ENCODE measurements around the gene MAST4. TPM values are rescaled to one million over a fixed set of nuclear protein-coding genes. Genes with fewer than 3 reads are reported as not detected.

The MAST4 gene
- polyA plus RNA-seq, 1 donor (not counting 4 experiments of a cell fraction or from before 2014, with no cell fraction given) = 19.8 TPM

DNA sequence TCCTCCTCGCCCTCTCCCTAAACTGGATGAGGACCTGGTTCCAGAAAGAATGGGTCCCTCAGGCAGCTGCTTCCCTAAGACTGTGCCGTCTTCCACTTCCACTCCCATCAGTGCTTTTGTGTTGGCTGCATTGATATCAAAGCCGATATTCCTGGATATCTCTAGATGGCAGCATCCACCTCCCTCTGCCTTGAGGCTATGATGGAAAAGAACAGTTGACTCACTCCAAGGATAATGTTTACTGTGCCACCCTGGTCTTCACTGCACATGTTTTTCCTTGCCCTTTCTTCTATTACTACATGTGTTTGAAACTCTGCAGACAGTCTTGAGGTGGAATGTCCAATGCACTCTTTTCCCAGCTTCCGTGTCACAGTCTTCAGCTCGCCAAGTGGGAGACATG lies 211.6 kb downstream of the MAST4 start:
- no peaks in the 10 kb centered on the region for H4K20me1 ChIP-seq (ENCODE audit: control insufficient read depth, extremely low read depth, insufficient read depth, low read length)
- no peaks in the 10 kb centered on the region for H3K36me3 ChIP-seq (ENCODE audit: control insufficient read depth in 2 of 2, extremely low read depth in 1 of 2, insufficient read depth in 2 of 2, low read length in 2 of 2)
- H3K27ac ChIP-seq (ENCODE audit: control insufficient read depth, insufficient read depth, low read length) = no peak overlapping the region
- H3K9ac ChIP-seq (ENCODE audit: control insufficient read depth, extremely low read depth, insufficient read depth, low read length) = no peak overlapping the region
- no peaks in the 10 kb centered on the region for H3K79me2 ChIP-seq (ENCODE audit: control insufficient read depth, insufficient read depth, low read length)
- H3K4me3 ChIP-seq (ENCODE audit: control insufficient read depth in 2 of 3, extremely low read depth in 1 of 3, insufficient read depth in 2 of 3, low read depth in 1 of 3, low read length in 3 of 3) = no peak overlapping the region
- H3K4me1 ChIP-seq (ENCODE audit: control insufficient read depth, extremely low read depth, insufficient read depth, low read length) = peaks cover 5% of the 10 kb centered on the region
- dilution Hi-C loops (cut with MboI; ENCODE audit: extremely low pct_ligation_motif_present, low sequenced_read_pairs) = no loop called here
- H3K27me3 ChIP-seq (ENCODE audit: control insufficient read depth, extremely low read depth, insufficient read depth, low read length) = peaks cover 3% of the 10 kb centered on the region
- peak; percentile 98 for FAIRE-seq
- TF ChIP-seq, protein P1, sequence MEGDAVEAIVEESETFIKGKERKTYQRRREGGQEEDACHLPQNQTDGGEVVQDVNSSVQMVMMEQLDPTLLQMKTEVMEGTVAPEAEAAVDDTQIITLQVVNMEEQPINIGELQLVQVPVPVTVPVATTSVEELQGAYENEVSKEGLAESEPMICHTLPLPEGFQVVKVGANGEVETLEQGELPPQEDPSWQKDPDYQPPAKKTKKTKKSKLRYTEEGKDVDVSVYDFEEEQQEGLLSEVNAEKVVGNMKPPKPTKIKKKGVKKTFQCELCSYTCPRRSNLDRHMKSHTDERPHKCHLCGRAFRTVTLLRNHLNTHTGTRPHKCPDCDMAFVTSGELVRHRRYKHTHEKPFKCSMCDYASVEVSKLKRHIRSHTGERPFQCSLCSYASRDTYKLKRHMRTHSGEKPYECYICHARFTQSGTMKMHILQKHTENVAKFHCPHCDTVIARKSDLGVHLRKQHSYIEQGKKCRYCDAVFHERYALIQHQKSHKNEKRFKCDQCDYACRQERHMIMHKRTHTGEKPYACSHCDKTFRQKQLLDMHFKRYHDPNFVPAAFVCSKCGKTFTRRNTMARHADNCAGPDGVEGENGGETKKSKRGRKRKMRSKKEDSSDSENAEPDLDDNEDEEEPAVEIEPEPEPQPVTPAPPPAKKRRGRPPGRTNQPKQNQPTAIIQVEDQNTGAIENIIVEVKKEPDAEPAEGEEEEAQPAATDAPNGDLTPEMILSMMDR (optimal IDR thresholded peaks at IDR 0.05 in 1 of 3, IDR thresholded peaks at IDR 0.05 in 1 of 3, conservative IDR thresholded peaks at IDR 0.05 in 1 of 3; ENCODE audit: extremely low read depth in 1 of 3, insufficient read depth in 2 of 3, low read length in 3 of 3) = peak; percentile 62 to 85 (median 68)
- TF ChIP-seq EZH2 (IDR thresholded peaks at IDR 0.05; ENCODE audit: low read length) = no peak
- H3K9me1 ChIP-seq (ENCODE audit: control insufficient read depth, extremely low read depth, insufficient read depth, low read length) = no peaks in the 10 kb centered on the region
- no peak for DNase-seq (ENCODE audit: low read depth, low spot score)
- H3K4me2 ChIP-seq (ENCODE audit: control insufficient read depth, extremely low read depth, insufficient read depth, low read depth, low read length) = peak overlapping the region; percentile 57
- no peak overlapping the region for H2AFZ ChIP-seq (ENCODE audit: control insufficient read depth, low read length)
- H3K9me3 ChIP-seq (ENCODE audit: control insufficient read depth, low read depth, low read length) = no peaks in the 10 kb centered on the region

DNA sequence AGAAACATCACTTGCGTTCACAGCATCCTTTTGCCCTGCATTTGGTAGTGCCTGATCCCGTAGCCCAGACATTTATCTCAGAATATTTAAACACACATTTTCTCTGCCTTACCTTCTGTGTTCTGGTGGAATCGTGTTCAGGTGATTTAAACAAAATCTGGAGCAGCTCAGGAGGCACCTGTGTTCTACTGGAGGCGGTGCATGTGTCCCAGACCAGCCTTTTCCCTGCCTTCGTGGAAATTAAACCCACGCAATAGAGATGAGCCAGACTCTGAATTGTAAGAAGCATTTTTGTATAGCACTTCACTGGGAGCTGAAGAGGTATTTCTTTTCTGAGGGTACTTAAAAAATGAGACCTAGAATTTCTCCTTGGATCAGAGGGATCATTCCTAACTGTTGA lies 212.5 kb downstream of the MAST4 start:
- dilution Hi-C loops (cut with MboI; ENCODE audit: extremely low pct_ligation_motif_present, low sequenced_read_pairs) = no loop called here
- no peak for FAIRE-seq
- H3K27ac ChIP-seq (ENCODE audit: control insufficient read depth, insufficient read depth, low read length) = no peak overlapping the region
- no peaks in the 10 kb centered on the region for H3K36me3 ChIP-seq (ENCODE audit: control insufficient read depth in 2 of 2, extremely low read depth in 1 of 2, insufficient read depth in 2 of 2, low read length in 2 of 2)
- H3K79me2 ChIP-seq (ENCODE audit: control insufficient read depth, insufficient read depth, low read length) = no peaks in the 10 kb centered on the region
- no peak overlapping the region for H3K4me3 ChIP-seq (ENCODE audit: control insufficient read depth in 2 of 3, extremely low read depth in 1 of 3, insufficient read depth in 2 of 3, low read depth in 1 of 3, low read length in 3 of 3)
- no peak overlapping the region for H3K9ac ChIP-seq (ENCODE audit: control insufficient read depth, extremely low read depth, insufficient read depth, low read length)
- H3K27me3 ChIP-seq (ENCODE audit: control insufficient read depth, extremely low read depth, insufficient read depth, low read length) = peaks cover 3% of the 10 kb centered on the region
- peaks cover 5% of the 10 kb centered on the region for H3K4me1 ChIP-seq (ENCODE audit: control insufficient read depth, extremely low read depth, insufficient read depth, low read length)
- TF ChIP-seq EZH2 (IDR thresholded peaks at IDR 0.05; ENCODE audit: low read length) = no peak
- TF ChIP-seq, protein P1 (optimal IDR thresholded peaks at IDR 0.05 in 1 of 3, IDR thresholded peaks at IDR 0.05 in 1 of 3, conservative IDR thresholded peaks at IDR 0.05 in 1 of 3; ENCODE audit: extremely low read depth in 1 of 3, insufficient read depth in 2 of 3, low read length in 3 of 3) = no peak
- H4K20me1 ChIP-seq (ENCODE audit: control insufficient read depth, extremely low read depth, insufficient read depth, low read length) = no peaks in the 10 kb centered on the region
- no peak overlapping the region for H3K4me2 ChIP-seq (ENCODE audit: control insufficient read depth, extremely low read depth, insufficient read depth, low read depth, low read length)
- H3K9me3 ChIP-seq (ENCODE audit: control insufficient read depth, low read depth, low read length) = no peaks in the 10 kb centered on the region
- no peaks in the 10 kb centered on the region for H3K9me1 ChIP-seq (ENCODE audit: control insufficient read depth, extremely low read depth, insufficient read depth, low read length)
- no peak for DNase-seq (ENCODE audit: low read depth, low spot score)
- H2AFZ ChIP-seq (ENCODE audit: control insufficient read depth, low read length) = no peak overlapping the region

All from keratinocyte (primary cell).